Mesodermal cell (in vitro differentiated cells): ENCODE measurements around the gene POU4F2.
A peak's percentile ranks its signal among the peaks of the same experiment; 100 is the strongest.

Experiments
- H3K27ac ChIP-seq: 2 replicates; pipeline ENCODE4 v1.7.0; 2013; ENCODE audit warnings: mild to moderate bottlenecking, low read depth, low read length, moderate library complexity; ENCODE audit not compliant: severe bottlenecking
- H3K36me3 ChIP-seq: 2 replicates; pipeline ENCODE4 v1.7.1; 2013; ENCODE audit warnings: mild to moderate bottlenecking, low read length, moderate library complexity; ENCODE audit not compliant: control insufficient read depth, insufficient read depth
- H3K4me1 ChIP-seq: one replicate; pipeline ENCODE4 v1.7.1; 2013; ENCODE audit warnings: mild to moderate bottlenecking, low read length; ENCODE audit not compliant: insufficient read depth, control insufficient read depth, poor library complexity, severe bottlenecking
- H3K4me3 ChIP-seq: 2 replicates; pipeline ENCODE4 v1.7.0; 2013; ENCODE audit warnings: low read length, control low read depth, mild to moderate bottlenecking; ENCODE audit not compliant: insufficient read depth, poor library complexity, severe bottlenecking; ENCODE audit errors: extremely low read depth
- H3K9me3 ChIP-seq: 2 replicates; pipeline ENCODE4 v1.7.1; 2013; ENCODE audit warnings: mild to moderate bottlenecking, low read length, moderate library complexity; ENCODE audit not compliant: control insufficient read depth
- WGBS, 2 experiments: methylation state at CpG; one replicate each; pipeline ENCODE4 v1.1.5; 2013; ENCODE audit warnings: missing lambda C conversion rate in 2 of 2; ENCODE audit not compliant: insufficient coverage in 2 of 2; 5-methylcytosine and 5-hydroxymethylcytosine counted together

Gene POU4F2

DNA sequence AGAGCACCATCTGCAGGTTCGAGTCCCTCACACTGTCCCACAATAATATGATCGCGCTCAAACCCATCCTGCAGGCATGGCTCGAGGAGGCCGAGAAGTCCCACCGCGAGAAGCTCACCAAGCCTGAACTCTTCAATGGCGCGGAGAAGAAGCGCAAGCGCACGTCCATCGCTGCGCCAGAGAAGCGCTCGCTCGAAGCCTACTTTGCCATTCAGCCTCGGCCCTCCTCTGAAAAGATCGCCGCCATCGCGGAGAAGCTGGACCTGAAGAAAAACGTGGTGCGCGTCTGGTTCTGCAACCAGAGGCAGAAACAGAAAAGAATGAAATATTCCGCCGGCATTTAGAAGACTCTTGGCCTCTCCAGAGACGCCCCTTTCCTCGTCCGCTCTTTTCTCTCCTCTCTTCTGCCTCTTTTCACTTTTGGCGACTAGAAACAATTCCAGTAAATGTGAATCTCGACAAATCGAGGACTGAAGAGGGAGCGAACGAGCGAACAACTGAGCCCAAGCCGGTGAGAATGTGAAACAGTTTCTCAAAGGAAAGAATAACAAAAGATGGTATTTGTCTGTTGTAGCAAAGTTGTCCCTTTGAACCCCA is 1.9 kb downstream of the POU4F2 start:
- WGBS, 2 experiments, result 1 to 2% methylated on average over 32 to 37 of the region's 37 CpGs
- H3K36me3 ChIP-seq, result no peaks in the 10 kb centered on the region

DNA sequence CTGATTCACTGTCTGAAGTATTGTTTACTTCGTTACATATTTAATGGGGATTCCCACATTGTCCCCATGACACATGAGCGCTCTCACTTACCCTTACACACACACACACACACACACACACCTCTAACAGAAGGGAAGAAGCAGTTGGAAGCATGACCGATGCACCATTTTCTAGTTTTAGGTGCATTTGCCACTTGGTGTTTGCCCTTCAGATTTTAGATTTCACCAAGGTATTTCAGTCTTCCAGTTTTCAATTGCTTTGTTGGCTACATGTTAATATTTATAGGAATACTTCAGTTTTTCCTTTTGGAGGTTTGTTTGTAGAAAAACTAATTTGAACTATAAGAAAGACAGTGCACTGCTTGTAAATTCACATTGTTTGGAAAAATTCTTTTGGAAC is 3.1 kb downstream of the POU4F2 start:
- H3K36me3 ChIP-seq, result no peaks in the 10 kb centered on the region
- whole genome bisulfite sequencing, 2 experiments, result 17% methylated on average over 1 of the region's 3 CpGs; no CpG with 5 or more reads in 1 of the 2 experiments
- H3K9me3 ChIP-seq, result no peaks in the 10 kb centered on the region
- no peak overlapping the region for H3K4me3 ChIP-seq
- no peak overlapping the region for H3K27ac ChIP-seq
- H3K4me1 ChIP-seq, result peaks cover 7% of the 10 kb centered on the region

More for the DNA sequence above, 1.9 kb downstream of the POU4F2 start:
- Histone ChIP-seq H3K27ac (no peak overlapping the region), H3K9me3 (no peaks in the 10 kb centered on the region), H3K4me3 (no peak overlapping the region), H3K4me1 (peaks cover 7% of the 10 kb centered on the region)

DNA sequence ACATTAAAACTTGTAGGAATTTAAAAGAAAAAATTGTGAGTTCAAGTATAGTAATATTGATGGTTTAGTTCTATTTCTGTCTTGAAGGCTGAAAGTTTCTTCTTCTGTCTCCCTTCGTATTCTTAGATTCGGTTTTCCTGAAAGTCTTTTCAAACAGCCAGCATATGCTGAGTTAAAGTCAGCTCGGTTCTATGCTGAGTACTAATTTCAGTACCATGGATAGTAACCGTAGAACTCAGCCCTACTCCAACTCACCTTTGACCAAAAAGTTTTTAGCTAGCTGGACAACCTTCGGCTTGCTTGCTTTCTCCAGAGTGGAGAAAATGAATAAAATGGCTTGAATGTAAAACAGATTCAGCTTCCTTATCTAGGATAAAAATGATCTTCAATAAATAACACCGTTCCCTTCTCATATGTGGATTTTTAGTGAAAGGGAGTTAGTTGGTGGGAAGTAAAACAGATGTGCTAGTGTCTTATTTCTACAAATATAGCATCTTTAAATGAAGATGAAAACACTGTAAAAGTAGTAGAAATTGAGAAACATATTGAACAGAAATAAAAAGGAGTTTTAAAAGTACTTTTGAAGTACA is 5.2 kb downstream of the POU4F2 start:
- H3K36me3 ChIP-seq, result no peaks in the 10 kb centered on the region
- peaks cover 5% of the 10 kb centered on the region for H3K4me1 ChIP-seq
- no peaks in the 10 kb centered on the region for H3K9me3 ChIP-seq
- 0% methylated on average over 2 of the region's 6 CpGs; no CpG with 5 or more reads in 1 of the 2 experiments for WGBS, 2 experiments
- H3K4me3 ChIP-seq, result no peak overlapping the region
- H3K27ac ChIP-seq, result no peak overlapping the region

DNA sequence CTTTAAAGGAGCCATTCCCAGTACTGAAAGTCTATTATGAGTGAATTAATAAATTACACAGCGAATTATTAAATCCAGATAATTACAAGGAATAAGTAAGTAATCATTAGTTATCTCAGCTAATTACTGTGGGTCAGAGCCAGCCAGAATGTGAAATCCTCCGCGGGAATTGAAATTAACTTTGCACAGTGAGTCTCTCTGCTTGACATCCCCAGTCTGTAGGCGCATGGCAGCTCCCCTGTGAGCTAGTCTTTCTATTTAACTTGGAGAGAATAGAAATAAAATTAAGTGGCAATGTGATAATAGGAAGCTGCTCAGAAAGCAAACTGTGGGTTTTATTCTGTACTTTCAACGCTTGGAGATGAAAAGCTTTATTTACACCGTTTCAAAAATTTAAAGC is 7.2 kb downstream of the POU4F2 start:
- Histone ChIP-seq H3K9me3 (no peaks in the 10 kb centered on the region), H3K4me1 (peaks cover 5% of the 10 kb centered on the region), H3K4me3 (no peak overlapping the region), H3K36me3 (no peaks in the 10 kb centered on the region), H3K27ac (no peak overlapping the region)
- 0 to 7% methylated on average over 3 to 5 of the region's 6 CpGs for WGBS, 2 experiments

DNA sequence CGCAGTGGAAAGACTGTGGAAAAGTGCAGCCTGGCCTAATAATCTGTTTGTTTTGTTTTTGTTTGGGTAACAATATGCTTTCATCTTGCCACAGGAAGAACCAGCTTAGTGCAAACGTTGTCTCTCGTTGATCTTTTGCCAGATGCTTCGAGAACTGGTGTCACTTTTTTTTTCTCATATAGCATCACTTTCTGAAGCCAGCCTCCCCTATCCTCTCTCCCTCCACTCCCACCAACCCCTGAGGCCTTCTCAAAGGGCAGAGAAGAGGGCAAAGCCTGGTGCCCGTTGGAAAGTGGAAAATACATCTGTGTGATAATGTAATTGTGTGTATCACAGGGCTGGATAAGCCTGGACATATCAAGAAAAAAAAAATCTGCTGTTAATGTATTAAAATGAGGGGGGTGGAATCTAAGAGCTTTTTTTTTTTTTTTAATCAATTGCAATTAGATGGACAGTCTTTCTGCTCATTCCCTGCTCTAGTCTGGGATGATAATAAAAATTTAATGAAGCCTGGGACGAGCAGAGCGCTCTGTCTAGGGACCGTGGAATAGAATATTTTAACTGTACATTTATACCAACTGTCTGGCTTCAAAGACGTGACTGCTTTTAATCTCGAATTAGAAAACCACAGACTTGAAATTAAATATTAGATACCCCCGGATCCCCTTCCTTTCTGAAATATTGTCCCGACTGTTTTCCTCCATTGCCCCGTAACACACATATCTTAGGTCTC is 8.1 kb downstream of the POU4F2 start:
- Histone ChIP-seq H3K27ac (no peak overlapping the region), H3K4me1 (peaks cover 5% of the 10 kb centered on the region), H3K36me3 (no peaks in the 10 kb centered on the region), H3K4me3 (no peak overlapping the region), H3K9me3 (no peaks in the 10 kb centered on the region)
- WGBS, 2 experiments, result 13 to 15% methylated on average over 4 to 6 of the region's 13 CpGs

DNA sequence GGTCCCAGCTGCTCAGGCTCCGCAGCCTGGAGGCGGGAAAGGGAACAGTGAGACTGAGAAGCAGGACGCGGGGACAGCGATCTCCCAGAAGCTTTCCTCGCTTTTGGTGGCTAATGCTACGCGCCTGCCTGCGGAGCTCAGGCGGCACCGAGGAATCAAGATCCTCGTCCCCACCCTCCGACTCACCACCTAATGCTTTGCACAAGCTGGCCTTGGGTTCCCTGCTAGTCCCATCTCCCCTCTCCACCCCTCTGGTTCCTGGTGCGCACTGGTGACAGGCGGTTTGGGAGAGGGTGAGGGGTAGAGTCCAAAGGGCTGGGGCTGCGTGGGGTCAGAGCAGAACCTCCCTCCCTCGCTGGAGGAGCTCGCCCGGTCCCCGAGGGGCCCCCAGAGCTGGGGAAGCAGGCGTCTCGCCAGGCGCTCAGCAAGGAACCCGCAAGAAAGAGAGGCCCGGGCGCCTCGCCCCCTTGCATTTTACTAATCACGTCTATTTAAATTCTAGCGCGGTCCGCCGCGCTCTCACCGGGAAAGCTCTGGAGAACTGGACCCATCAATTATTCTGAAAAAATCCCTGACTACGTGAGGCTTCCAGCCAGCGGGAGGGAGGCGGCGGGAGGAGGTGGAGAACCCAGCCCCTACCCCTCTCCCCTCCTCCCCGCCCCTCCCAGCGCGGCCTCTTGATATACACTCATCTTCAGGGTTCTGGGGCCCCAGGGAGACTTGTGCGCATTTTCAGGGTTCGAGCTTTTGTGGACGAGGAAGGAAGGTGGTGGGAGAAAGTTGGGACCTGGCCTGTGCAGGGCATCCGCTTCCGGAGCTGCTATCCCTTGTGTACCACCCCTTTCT is 9.1 kb downstream of the POU4F2 start:
- Histone ChIP-seq H3K36me3 (no peaks in the 10 kb centered on the region), H3K4me3 (no peak overlapping the region), H3K4me1 (peaks cover 5% of the 10 kb centered on the region), H3K27ac (no peak overlapping the region), H3K9me3 (no peaks in the 10 kb centered on the region)
- WGBS, 2 experiments, result 1% methylated on average over 16 to 17 of the region's 46 CpGs

DNA sequence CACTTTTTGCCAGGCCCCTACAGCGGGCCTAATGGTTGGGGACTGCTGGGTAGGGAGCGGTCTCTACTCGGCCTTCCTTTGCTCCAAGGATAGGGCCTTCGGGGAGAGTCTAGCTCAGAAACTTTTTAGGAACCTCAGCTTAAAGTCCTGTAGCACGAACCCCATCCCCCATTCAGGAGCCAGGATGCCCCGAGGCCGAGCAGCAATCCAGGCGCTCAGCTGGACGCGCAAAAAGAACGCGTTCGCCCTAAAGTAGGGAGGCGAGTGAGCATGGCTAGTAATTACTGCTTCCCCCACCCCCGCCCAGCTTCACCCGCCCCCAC is 9.7 kb downstream of the POU4F2 start:
- H3K4me3 ChIP-seq, result no peak overlapping the region
- no peak overlapping the region for H3K27ac ChIP-seq
- H3K9me3 ChIP-seq, result no peaks in the 10 kb centered on the region
- H3K36me3 ChIP-seq, result no peaks in the 10 kb centered on the region
- 0% methylated on average over 3 of the region's 16 CpGs; no CpG with 5 or more reads in 1 of the 2 experiments for WGBS, 2 experiments
- peaks cover 5% of the 10 kb centered on the region for H3K4me1 ChIP-seq

DNA sequence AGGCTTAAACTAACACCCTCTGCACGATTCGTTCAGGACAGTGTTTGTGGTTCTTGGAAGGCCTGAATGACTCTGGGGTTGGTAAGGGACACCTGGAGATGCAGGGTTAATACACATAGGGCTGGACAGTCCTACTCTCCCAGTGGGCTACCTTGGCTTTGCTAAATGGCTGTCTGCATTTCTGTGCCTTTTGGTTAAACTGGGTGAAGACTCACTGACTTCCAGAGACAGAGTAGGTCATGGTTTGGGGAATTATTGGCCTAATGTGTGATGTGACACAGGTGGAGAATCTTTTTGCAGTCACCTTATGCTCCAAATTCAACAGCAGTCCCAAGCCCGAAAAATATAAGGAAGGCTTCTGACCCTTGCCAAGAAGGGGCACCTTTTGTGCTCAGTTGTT is 10.5 kb downstream of the POU4F2 start:
- 0 to 27% methylated on average over 2 of the region's 3 CpGs for WGBS, 2 experiments
- Histone ChIP-seq H3K4me3 (no peak overlapping the region), H3K9me3 (no peaks in the 10 kb centered on the region), H3K27ac (no peak overlapping the region), H3K4me1 (peaks cover 8% of the 10 kb centered on the region), H3K36me3 (no peaks in the 10 kb centered on the region)

DNA sequence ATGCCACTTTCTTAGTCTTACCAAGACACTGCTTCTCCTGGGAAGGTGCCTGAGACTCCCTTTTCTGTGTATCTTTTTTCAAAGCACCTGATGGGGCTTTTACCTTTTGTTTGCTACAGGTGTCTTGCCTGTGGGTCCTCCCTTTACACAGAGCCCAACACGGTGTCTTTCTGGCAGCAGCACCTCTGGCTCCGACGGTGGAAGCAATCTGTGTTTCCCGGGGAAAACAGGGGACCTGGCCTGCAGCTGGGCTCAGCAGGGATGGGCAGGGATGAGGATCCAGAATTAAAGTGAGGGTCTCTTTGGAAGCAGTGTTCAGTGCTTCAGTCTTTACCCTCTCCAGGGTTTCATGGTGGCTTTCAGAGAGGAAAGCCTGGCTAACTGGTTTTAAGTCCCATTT is 11.3 kb downstream of the POU4F2 start:
- WGBS, 2 experiments, result 0 to 20% methylated on average over 1 to 2 of the region's 4 CpGs

DNA sequence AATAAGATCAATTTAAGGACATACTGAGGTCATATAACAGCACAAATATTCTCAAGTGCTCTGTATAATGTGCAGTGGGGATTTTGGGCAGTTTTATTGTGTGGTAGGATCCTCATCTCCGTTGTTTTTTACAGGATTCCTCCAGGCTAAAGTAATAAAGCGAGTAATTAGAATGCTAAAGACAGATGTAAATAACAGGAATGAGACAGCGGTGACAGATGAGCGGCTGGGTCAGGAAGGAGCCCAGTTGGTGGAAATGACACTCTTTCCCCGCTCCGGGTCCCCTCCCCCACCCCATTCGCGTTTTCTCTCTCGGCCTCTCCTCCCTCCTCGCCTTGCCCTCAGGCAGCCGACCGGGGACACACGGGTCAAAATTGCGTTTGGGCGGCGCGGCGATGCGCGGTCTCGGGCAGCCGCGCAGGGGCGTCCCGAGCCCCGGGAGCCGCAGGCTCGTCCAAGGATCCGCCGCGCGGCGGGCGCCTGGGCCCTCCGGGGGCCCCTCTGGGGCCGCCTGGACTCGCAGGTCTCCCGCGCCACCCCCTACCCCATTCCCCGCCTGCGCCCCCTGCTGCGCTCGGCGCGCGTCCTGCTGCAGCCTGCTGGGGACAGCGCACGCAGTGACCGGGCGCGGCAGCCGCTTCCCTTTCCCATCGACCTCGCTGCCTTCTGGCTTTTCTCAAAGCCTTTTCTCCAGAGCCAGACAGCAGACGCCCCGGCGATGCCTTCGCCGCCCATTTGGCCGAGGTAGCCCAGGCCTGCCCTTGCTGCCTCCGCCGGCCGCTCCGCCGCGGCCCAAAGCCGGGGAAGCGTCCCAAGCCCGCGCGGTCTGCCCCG is 16.2 kb downstream of the POU4F2 start:
- H3K4me3 ChIP-seq, result peak overlapping the region; percentile 37
- peaks cover 6% of the 10 kb centered on the region for H3K4me1 ChIP-seq
- H3K27ac ChIP-seq, result no peak overlapping the region
- WGBS, 2 experiments, result 0 to 1% methylated on average over 38 to 68 of the region's 72 CpGs
- no peaks in the 10 kb centered on the region for H3K36me3 ChIP-seq
- no peaks in the 10 kb centered on the region for H3K9me3 ChIP-seq

More for the DNA sequence above, 11.3 kb downstream of the POU4F2 start:
- Histone ChIP-seq H3K36me3 (no peaks in the 10 kb centered on the region), H3K27ac (no peak overlapping the region), H3K9me3 (no peaks in the 10 kb centered on the region), H3K4me3 (no peak overlapping the region), H3K4me1 (peaks cover 12% of the 10 kb centered on the region)
